Memory B cell (primary cell): Measurements from ENCODE around the gene EDARADD.

Experiments used
- ATAC-seq: fragments of 150-1000 bp; cut with Tn5 transposase; 2 replicates; pipeline ENCODE4 v1.10.0; 2021; ENCODE audit warnings: low read depth, mild to moderate bottlenecking, moderate library complexity
- DNase-seq, 2 donors: peaks; one replicate each; pipeline ENCODE4 v3.0.0; 2022; ENCODE audit warnings: low spot score in 2 of 2
- H3K27ac Mint-ChIP-seq: one replicate; pipeline ENCODE4 v1.8.0; 2022; ENCODE audit warnings: mild to moderate bottlenecking, moderate library complexity, mixed read lengths
- H3K27me3 Mint-ChIP-seq: one replicate; pipeline ENCODE4 v1.8.0; 2022; ENCODE audit warnings: mixed read lengths
- H3K36me3 Mint-ChIP-seq: one replicate; pipeline ENCODE4 v1.8.0; 2022; ENCODE audit warnings: mild to moderate bottlenecking, mixed read lengths
- H3K4me1 Mint-ChIP-seq: one replicate; pipeline ENCODE4 v1.8.0; 2022; ENCODE audit warnings: mixed read lengths
- H3K4me3 Mint-ChIP-seq: one replicate; pipeline ENCODE4 v1.8.0; 2022; ENCODE audit warnings: mild to moderate bottlenecking, moderate library complexity, mixed read lengths
- H3K9me3 Mint-ChIP-seq: one replicate; pipeline ENCODE4 v1.8.0; 2022; ENCODE audit warnings: mixed read lengths

Gene EDARADD

DNA sequence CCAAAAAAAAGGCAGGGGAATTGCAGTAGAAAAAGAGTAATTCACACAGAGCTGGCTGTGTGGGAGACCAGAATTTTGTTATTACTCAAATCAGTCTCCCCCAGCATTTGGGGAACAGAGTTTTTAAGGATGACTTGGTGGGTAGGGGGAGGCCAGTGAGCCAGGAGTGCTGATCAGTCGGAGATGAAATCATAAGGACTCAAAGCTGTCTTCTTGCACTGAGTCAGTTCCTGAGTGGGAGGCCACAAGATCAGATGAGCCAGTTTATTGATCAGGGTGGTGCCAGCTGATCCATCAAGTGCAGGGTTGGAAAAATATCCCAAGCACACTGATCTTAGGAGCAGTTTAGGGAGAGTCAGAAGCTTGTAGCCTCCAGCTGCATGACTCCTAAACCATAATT is 23.7 kb upstream of the EDARADD start:
- Mint-ChIP-seq H3K27me3 (peaks cover 8% of the 10 kb centered on the region), H3K36me3 (no peaks in the 10 kb centered on the region), H3K4me3 (no peak overlapping the region), H3K4me1 (no peaks in the 10 kb centered on the region), H3K9me3 (peaks cover 3% of the 10 kb centered on the region), H3K27ac (no peak overlapping the region)
- no peak for ATAC-seq
- no peak for DNase-seq

DNA sequence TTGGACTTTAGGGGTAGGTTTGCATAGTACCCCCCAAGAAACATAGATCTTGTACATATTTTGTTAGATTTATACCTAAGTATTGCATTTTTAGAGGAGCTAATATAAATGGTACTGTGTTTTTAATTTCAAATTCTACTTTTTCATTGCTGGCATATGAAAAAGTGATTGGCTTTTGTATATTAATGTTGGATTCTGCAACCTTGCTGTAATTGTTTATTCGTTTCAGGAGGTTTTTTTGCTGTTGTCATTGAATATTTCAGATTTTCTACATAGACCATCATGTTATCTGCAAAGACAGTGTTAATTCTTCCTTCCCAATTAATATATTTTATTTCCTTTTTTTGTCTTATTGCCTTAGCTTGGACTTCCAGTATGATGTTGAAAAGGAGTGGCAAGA is 23.0 kb upstream of the EDARADD start:
- Mint-ChIP-seq H3K4me3 (no peak overlapping the region), H3K4me1 (no peaks in the 10 kb centered on the region), H3K36me3 (no peaks in the 10 kb centered on the region), H3K27me3 (peaks cover 6% of the 10 kb centered on the region), H3K9me3 (peaks cover 3% of the 10 kb centered on the region), H3K27ac (no peak overlapping the region)
- DNase-seq (no peak), ATAC-seq (no peak)

DNA sequence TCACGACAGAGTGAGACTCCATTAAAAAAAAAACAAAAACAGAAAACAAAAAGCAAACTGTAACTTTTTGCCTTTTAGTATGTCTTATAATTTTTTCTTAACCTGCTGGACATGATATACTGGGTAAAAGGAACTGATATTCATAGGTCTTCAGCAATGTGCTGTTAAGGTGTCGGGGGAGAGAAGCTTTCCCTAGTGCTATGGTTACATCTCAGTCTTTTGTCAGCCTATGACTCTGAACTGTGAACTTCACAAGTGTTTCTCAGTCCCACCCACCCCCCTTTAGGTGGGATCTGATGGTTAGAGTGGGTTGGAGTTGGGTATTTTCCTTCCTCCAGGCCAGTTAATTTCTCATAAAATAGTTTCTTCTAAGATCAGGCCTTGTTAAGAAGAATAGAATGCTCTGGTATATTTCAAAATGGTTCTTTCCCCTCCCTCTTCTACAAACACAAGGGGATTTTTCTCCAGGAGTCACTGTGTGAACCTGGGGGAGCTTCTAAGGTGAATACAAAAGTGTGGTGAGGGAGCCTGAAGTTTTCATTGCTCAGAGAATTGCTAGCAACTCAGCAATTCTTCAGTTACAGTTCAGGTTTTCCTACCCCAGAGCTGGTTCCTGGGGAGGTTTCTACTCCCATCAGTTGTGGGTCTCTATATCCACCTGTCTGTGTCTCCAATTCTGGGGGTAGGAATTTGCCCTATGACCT is 16.1 kb upstream of the EDARADD start:
- ATAC-seq (no peak), DNase-seq (no peak)
- H3K9me3 Mint-ChIP-seq: peaks cover 11% of the 10 kb centered on the region
- no peak overlapping the region for H3K4me3 Mint-ChIP-seq
- no peak overlapping the region for H3K27ac Mint-ChIP-seq
- peaks cover 4% of the 10 kb centered on the region for H3K27me3 Mint-ChIP-seq
- H3K4me1 Mint-ChIP-seq: no peaks in the 10 kb centered on the region
- no peaks in the 10 kb centered on the region for H3K36me3 Mint-ChIP-seq

DNA sequence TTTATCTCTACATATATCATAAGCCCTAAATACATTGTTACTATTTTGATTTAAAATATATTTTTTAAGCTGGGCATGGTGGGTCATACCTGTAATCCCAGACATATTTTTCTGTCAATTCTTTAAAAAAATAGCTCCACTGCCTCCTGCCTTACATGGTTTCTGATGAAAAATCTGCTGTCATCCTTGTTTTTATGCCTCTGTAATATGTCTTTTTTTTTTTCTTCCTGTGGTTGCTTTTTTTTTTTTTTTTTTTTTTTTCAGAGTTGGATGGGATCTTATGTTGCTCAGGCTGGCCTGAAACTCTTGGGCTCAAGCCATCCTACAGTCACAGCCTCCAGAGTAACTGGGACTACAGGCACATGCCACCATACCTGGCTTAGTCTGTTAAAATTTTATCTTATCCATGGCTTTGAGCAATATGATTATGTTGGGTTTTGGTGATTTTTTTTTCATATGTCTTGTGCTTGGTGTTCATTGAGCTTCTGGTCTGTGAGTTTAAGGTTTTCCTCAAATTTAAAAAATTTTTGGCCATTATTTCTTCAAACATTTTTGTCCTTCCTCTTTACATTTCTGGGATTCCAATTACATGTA is 12.4 kb upstream of the EDARADD start:
- peaks cover 8% of the 10 kb centered on the region for H3K9me3 Mint-ChIP-seq
- no peak overlapping the region for H3K27ac Mint-ChIP-seq
- peaks cover 1% of the 10 kb centered on the region for H3K27me3 Mint-ChIP-seq
- ATAC-seq: no peak
- DNase-seq: no peak
- no peaks in the 10 kb centered on the region for H3K4me1 Mint-ChIP-seq
- no peak overlapping the region for H3K4me3 Mint-ChIP-seq
- H3K36me3 Mint-ChIP-seq: no peaks in the 10 kb centered on the region

DNA sequence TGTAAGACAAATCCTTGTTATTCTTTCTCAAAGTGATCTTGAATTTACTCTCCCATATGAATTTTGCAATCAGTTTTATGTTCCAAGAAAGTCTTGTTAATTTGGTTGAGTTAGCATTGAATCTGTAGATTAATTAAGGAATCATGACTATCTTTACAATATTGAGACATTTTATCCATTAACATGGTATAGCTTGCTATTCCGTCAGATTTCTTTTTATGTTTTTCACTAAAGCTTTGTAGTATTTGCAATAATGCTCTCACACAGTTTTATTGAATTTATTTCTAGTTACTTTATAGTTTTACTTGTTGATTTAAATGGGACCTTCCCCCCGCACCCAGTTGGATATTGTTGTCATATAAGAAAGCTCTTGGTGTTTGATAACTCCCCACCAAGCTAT is 5.8 kb upstream of the EDARADD start:
- Mint-ChIP-seq H3K4me3 (no peak overlapping the region), H3K36me3 (no peaks in the 10 kb centered on the region), H3K4me1 (no peaks in the 10 kb centered on the region), H3K9me3 (no peaks in the 10 kb centered on the region), H3K27ac (no peak overlapping the region), H3K27me3 (peaks cover 7% of the 10 kb centered on the region)
- no peak for DNase-seq
- ATAC-seq: no peak

- no peaks in the 10 kb centered on the region for H3K9me3 Mint-ChIP-seq
- DNase-seq: no peak
- no peaks in the 10 kb centered on the region for H3K36me3 Mint-ChIP-seq
- H3K27ac Mint-ChIP-seq: no peak overlapping the region
- no peaks in the 10 kb centered on the region for H3K4me1 Mint-ChIP-seq
- no peak overlapping the region for H3K4me3 Mint-ChIP-seq
- no peak for ATAC-seq
- peaks cover 10% of the 10 kb centered on the region for H3K27me3 Mint-ChIP-seq
These were observed 4.8 kb upstream of the EDARADD start for GRCh38 chr1:236389253-236389652.

DNA sequence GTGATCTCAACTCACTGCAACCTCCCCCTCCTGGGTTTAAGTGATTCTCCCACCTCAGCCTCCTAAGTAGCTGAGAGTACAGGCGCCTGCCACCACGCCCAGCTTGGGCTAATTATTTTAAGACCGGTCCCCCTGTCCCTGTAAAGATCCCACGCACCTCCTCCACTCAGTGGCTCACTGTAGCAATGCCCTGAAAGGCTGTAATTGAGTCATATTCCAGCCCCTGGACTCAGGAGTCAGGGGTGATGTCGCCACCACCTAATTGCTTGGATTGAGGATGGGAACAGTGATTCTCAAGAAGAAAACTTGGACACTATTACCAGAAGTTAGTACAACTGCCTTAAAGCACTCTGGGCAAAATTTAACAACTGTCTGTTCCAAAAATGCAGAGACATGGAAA is 3.1 kb upstream of the EDARADD start:
- Mint-ChIP-seq H3K27me3 (peaks cover 17% of the 10 kb centered on the region), H3K9me3 (no peaks in the 10 kb centered on the region), H3K27ac (no peak overlapping the region), H3K4me1 (peaks cover 6% of the 10 kb centered on the region), H3K4me3 (no peak overlapping the region), H3K36me3 (peaks cover 2% of the 10 kb centered on the region)
- no peak for DNase-seq
- ATAC-seq: no peak

GRCh38 chr1:236392182-236392581 is 1.9 kb upstream of the EDARADD start:
- peaks cover 10% of the 10 kb centered on the region for H3K4me1 Mint-ChIP-seq
- peaks cover 21% of the 10 kb centered on the region for H3K27me3 Mint-ChIP-seq
- DNase-seq: no peak
- H3K36me3 Mint-ChIP-seq: peaks cover 2% of the 10 kb centered on the region
- H3K9me3 Mint-ChIP-seq: no peaks in the 10 kb centered on the region
- H3K27ac Mint-ChIP-seq: no peak overlapping the region
- no peak overlapping the region for H3K4me3 Mint-ChIP-seq
- no peak for ATAC-seq

GRCh38 chr1:236394879-236395229 is 768 bp downstream of the EDARADD start:
- DNase-seq (no peak), ATAC-seq (no peak)
- H3K27ac Mint-ChIP-seq: no peak overlapping the region
- peak overlapping the region; percentile 85 for H3K4me3 Mint-ChIP-seq
- H3K36me3 Mint-ChIP-seq: peaks cover 2% of the 10 kb centered on the region
- no peaks in the 10 kb centered on the region for H3K9me3 Mint-ChIP-seq
- H3K27me3 Mint-ChIP-seq: peaks cover 30% of the 10 kb centered on the region
- peaks cover 10% of the 10 kb centered on the region for H3K4me1 Mint-ChIP-seq

- H3K4me1 Mint-ChIP-seq: peaks cover 10% of the 10 kb centered on the region
- H3K27me3 Mint-ChIP-seq: peaks cover 32% of the 10 kb centered on the region
- no peaks in the 10 kb centered on the region for H3K9me3 Mint-ChIP-seq
- H3K36me3 Mint-ChIP-seq: peaks cover 2% of the 10 kb centered on the region
- ATAC-seq: no peak
- DNase-seq: no peak
- peak overlapping the region; percentile 85 for H3K4me3 Mint-ChIP-seq
- no peak overlapping the region for H3K27ac Mint-ChIP-seq
These were observed 1.3 kb downstream of the EDARADD start for GRCh38 chr1:236395230-236395946.

DNA sequence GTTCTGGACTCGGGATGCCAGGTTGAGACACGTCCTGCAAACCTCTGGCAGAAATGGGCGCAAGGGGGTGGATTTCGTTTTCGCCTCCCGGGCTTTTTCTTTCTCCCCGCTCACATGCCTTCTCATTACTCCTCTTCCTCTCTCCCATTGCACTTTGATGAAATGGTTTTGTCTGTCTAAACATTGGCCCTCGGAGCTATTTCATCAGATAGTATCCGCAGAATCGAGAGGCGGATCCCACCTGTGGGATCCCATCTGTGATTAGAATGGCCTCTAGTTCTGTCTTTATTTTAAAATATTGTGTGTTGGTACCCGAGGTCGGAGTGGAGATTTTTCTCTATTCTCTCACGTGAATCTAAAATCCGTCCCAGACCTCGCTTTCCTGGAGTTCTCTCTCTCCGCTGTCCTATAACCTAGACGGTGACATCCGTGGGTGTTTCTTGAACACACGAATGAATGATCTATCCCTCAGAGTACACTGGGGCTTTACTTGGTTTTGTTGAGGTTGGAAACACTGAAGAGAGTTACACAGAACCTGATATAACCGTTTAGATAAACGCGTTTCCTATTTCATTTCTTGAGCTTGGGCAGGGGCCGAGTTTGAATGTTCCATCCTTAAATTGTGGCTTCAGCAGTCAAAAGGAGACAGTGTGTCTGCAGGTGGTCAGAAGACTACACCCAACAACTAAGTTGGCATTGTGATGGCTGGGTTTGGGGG is 2.0 kb downstream of the EDARADD start:
- H3K27ac Mint-ChIP-seq: no peak overlapping the region
- H3K27me3 Mint-ChIP-seq: peaks cover 29% of the 10 kb centered on the region
- DNase-seq (no peak), ATAC-seq (no peak)
- H3K4me3 Mint-ChIP-seq: peak overlapping the region; percentile 80
- peaks cover 2% of the 10 kb centered on the region for H3K36me3 Mint-ChIP-seq
- H3K4me1 Mint-ChIP-seq: peaks cover 10% of the 10 kb centered on the region
- no peaks in the 10 kb centered on the region for H3K9me3 Mint-ChIP-seq

GRCh38 chr1:236396665-236397043 is 2.6 kb downstream of the EDARADD start:
- Mint-ChIP-seq H3K36me3 (peaks cover 2% of the 10 kb centered on the region), H3K27me3 (peaks cover 31% of the 10 kb centered on the region), H3K4me3 (no peak overlapping the region), H3K9me3 (no peaks in the 10 kb centered on the region), H3K27ac (no peak overlapping the region), H3K4me1 (peaks cover 10% of the 10 kb centered on the region)
- no peak for ATAC-seq
- no peak for DNase-seq

- DNase-seq: no peak
- H3K27me3 Mint-ChIP-seq: peaks cover 31% of the 10 kb centered on the region
- H3K9me3 Mint-ChIP-seq: no peaks in the 10 kb centered on the region
- peaks cover 2% of the 10 kb centered on the region for H3K36me3 Mint-ChIP-seq
- no peak for ATAC-seq
- no peak overlapping the region for H3K4me3 Mint-ChIP-seq
- no peak overlapping the region for H3K27ac Mint-ChIP-seq
- peaks cover 10% of the 10 kb centered on the region for H3K4me1 Mint-ChIP-seq
These were observed 3.2 kb downstream of the EDARADD start for GRCh38 chr1:236397173-236397759.

DNA sequence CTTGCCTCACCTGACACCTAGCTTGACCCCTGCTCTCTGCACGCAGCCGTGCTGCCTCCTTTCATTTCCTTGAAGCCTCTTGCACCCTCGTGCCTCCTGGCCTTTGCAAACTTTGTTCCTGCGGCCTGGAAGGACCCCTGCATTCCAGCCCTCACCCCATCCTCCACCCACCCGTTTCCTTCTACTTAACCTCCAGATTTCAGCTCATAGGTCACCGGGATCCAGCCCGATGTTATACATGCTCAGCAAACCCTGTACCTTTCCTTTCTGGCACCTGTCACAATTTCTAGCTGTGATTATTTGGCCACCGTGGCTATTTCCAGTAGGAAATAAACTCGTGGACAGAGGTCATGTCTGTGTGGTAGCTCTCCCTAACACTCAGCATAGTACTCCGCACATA is 4.5 kb downstream of the EDARADD start:
- H3K27me3 Mint-ChIP-seq: peaks cover 28% of the 10 kb centered on the region

More for the DNA sequence above, 4.5 kb downstream of the EDARADD start:
- Mint-ChIP-seq H3K4me3 (no peak overlapping the region), H3K36me3 (peaks cover 2% of the 10 kb centered on the region), H3K4me1 (peaks cover 10% of the 10 kb centered on the region), H3K27ac (no peak overlapping the region), H3K9me3 (no peaks in the 10 kb centered on the region)
- no peak for DNase-seq
- no peak for ATAC-seq
